Activated naive CD8-positive, alpha-beta T cell (primary cell): ENCODE data around the gene OXA1L.
A peak's percentile ranks its signal among the peaks of the same experiment; 100 is the strongest.
"Not testable (repeated sequence)": the region's sequence is repeated elsewhere in the genome, so short reads cannot be mapped to it uniquely, and the experiment has no call there.

Experiments
- H3K27ac Mint-ChIP-seq: one replicate; pipeline ENCODE4 v1.8.0; 2021; ENCODE audit warnings: mixed read lengths
- H3K27me3 Mint-ChIP-seq: one replicate; pipeline ENCODE4 v1.8.0; 2021; ENCODE audit warnings: mixed read lengths
- H3K36me3 Mint-ChIP-seq: one replicate; pipeline ENCODE4 v1.8.0; 2021; ENCODE audit warnings: mixed read lengths
- H3K4me1 Mint-ChIP-seq: one replicate; pipeline ENCODE4 v1.8.0; 2021; ENCODE audit warnings: low read depth, mixed read lengths
- H3K4me3 Mint-ChIP-seq: one replicate; pipeline ENCODE4 v1.8.0; 2021; ENCODE audit warnings: mild to moderate bottlenecking, mixed read lengths
- H3K9me3 Mint-ChIP-seq: one replicate; pipeline ENCODE4 v1.8.0; 2021; ENCODE audit warnings: low read depth, mixed read lengths

OXA1L gene

GRCh38 chr14:22802860-22803686, 36.6 kb downstream of the OXA1L start:
- Mint-ChIP-seq H3K4me1 (no peaks in the 10 kb centered on the region), H3K4me3 (no peak overlapping the region)

GRCh38 chr14:22803687-22803974, 37.1 kb downstream of the OXA1L start:
- H3K27ac Mint-ChIP-seq = no peak overlapping the region
- no peaks in the 10 kb centered on the region for H3K4me1 Mint-ChIP-seq
- no peaks in the 10 kb centered on the region for H3K36me3 Mint-ChIP-seq
- peaks cover 16% of the 10 kb centered on the region for H3K27me3 Mint-ChIP-seq
- no peaks in the 10 kb centered on the region for H3K9me3 Mint-ChIP-seq
- H3K4me3 Mint-ChIP-seq = no peak overlapping the region

More at GRCh38 chr14:22802860-22803686, 36.6 kb downstream of the OXA1L start:
- H3K27me3 Mint-ChIP-seq = peaks cover 16% of the 10 kb centered on the region
- H3K27ac Mint-ChIP-seq = no peak overlapping the region
- H3K36me3 Mint-ChIP-seq = no peaks in the 10 kb centered on the region
- no peaks in the 10 kb centered on the region for H3K9me3 Mint-ChIP-seq

GRCh38 chr14:22805235-22805634, 38.7 kb downstream of the OXA1L start:
- not testable (repeated sequence) for H3K36me3 Mint-ChIP-seq, H3K27me3 Mint-ChIP-seq, H3K27ac Mint-ChIP-seq, H3K9me3 Mint-ChIP-seq, H3K4me3 Mint-ChIP-seq, H3K4me1 Mint-ChIP-seq

- Mint-ChIP-seq H3K4me3 (no peak overlapping the region), H3K36me3 (no peaks in the 10 kb centered on the region), H3K9me3 (no peaks in the 10 kb centered on the region), H3K27me3 (peaks cover under 1% of the 10 kb centered on the region), H3K4me1 (no peaks in the 10 kb centered on the region), H3K27ac (no peak overlapping the region)
Observed at GRCh38 chr14:22807432-22808087, 41.1 kb downstream of the OXA1L start.

GRCh38 chr14:22808388-22809209, 42.1 kb downstream of the OXA1L start:
- Mint-ChIP-seq H3K9me3 (no peaks in the 10 kb centered on the region), H3K36me3 (no peaks in the 10 kb centered on the region), H3K4me3 (no peak overlapping the region), H3K27me3 (no peaks in the 10 kb centered on the region), H3K4me1 (no peaks in the 10 kb centered on the region), H3K27ac (no peak overlapping the region)

GRCh38 chr14:22811722-22812121, 45.2 kb downstream of the OXA1L start:
- Mint-ChIP-seq H3K4me1 (peaks cover 11% of the 10 kb centered on the region), H3K4me3 (no peak overlapping the region), H3K9me3 (no peaks in the 10 kb centered on the region), H3K36me3 (no peaks in the 10 kb centered on the region), H3K27me3 (no peaks in the 10 kb centered on the region), H3K27ac (no peak overlapping the region)

DNA sequence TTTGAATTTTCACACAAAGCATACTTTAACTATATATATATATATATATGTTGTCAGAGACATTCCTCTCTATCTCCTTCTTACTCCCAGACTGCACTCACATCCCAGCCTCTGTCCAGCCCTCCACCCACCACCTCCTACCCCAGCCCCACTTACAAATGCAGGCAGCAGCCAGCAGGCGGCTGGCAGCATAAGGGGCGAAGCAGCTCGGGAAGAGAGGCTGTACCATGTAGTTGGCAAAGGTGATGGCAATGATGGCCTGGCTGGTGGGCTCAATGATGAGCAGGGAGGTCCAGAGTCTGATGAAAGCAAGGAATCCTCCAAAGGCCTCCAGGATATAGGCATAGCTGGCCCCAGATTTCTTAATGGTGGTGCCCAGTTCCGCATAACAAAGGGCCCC, 46.3 kb downstream of the OXA1L start:
- Mint-ChIP-seq H3K4me1 (peaks cover 11% of the 10 kb centered on the region), H3K36me3 (no peaks in the 10 kb centered on the region), H3K4me3 (no peak overlapping the region), H3K27me3 (no peaks in the 10 kb centered on the region), H3K9me3 (no peaks in the 10 kb centered on the region), H3K27ac (no peak overlapping the region)

- Mint-ChIP-seq H3K9me3 (no peaks in the 10 kb centered on the region), H3K36me3 (no peaks in the 10 kb centered on the region), H3K27ac (no peak overlapping the region), H3K4me1 (peaks cover 11% of the 10 kb centered on the region), H3K4me3 (no peak overlapping the region), H3K27me3 (no peaks in the 10 kb centered on the region)
Observed at GRCh38 chr14:22813145-22813544, 46.7 kb downstream of the OXA1L start.

DNA sequence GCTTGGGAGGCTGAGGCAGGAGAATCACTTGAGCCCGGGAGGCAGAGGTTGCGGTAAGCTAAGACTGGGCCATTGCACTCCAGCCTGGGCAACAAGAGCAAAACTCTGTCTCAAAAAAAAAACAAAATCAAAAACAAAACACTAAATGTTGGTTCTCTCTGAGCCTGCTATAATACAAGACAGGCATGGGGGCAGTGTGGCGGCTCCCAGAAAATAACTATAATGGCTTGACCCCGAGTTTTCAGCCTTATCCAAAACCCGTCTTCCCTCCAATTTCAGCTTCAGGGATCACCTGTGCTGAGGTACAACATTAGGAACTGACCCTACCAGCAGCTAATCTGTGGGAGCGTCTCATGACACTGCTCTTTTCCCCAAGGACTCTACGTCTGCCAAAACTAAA, 47.9 kb downstream of the OXA1L start:
- no peak overlapping the region for H3K27ac Mint-ChIP-seq
- H3K4me1 Mint-ChIP-seq = peaks cover 11% of the 10 kb centered on the region
- no peaks in the 10 kb centered on the region for H3K9me3 Mint-ChIP-seq
- no peaks in the 10 kb centered on the region for H3K27me3 Mint-ChIP-seq
- H3K4me3 Mint-ChIP-seq = no peak overlapping the region
- no peaks in the 10 kb centered on the region for H3K36me3 Mint-ChIP-seq

GRCh38 chr14:22814941-22815713, 48.6 kb downstream of the OXA1L start, which contains the start of gene SLC7A7:
Gene SLC7A7, minus strand, starts transcription at chr14:22815435. Its CDS starts 2,037 bp downstream, at chr14:22813398.
- Mint-ChIP-seq H3K9me3 (no peaks in the 10 kb centered on the region), H3K27ac (no peak within 1 kb of the TSS), H3K27me3 (no peaks in the 10 kb centered on the region), H3K36me3 (no peaks in the 10 kb centered on the region), H3K4me3 (no peak within 1 kb of the TSS), H3K4me1 (peaks cover 11% of the 10 kb centered on the region)

DNA sequence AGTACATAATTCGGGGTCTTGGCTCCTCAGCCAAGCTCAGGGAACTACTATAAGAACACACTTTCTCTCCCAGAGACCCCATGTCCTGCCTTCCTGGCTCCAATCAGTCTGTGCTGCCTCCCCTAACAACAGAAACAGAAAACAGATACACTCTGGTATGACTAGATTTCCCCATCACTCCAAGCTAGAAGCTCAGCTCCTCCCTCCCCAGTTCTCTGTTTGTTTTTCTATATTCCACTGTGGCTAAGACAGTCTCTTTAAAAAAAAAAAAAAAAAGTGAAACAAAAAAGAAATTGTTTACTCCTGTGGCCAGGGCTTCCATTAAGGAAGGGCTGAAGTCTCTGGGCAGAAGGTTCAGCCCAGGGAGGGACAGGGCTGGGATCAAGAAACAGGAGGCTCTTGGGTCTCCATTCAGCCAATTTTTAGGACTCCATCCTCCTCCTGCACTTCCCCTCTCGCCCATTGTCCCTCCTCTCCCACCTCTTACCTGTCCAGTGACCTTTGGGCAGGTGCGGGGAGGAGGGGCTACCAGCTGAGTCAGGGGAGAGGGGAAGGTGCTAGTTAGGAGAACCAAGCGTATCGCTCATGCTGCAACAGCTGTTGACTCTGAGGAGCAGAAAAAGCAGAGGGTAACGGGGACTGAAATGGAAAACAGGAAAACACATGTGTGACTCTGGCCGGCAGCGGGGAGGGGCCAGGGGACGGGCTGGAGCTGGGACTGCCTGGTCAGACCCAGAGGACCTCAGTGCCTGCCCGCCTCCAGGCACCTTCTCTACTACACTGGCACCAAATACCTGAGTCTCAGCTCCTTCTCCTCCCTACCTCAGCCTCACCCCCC, 52.9 kb downstream of the OXA1L start:
- no peak overlapping the region for H3K27ac Mint-ChIP-seq
- peaks cover 20% of the 10 kb centered on the region for H3K4me1 Mint-ChIP-seq

GRCh38 chr14:22820731-22821130, 54.2 kb downstream of the OXA1L start:
- Mint-ChIP-seq H3K27ac (no peak overlapping the region), H3K4me3 (no peak overlapping the region), H3K36me3 (no peaks in the 10 kb centered on the region), H3K4me1 (peaks cover 18% of the 10 kb centered on the region), H3K9me3 (no peaks in the 10 kb centered on the region), H3K27me3 (peaks cover 5% of the 10 kb centered on the region)

More for the DNA sequence above, 52.9 kb downstream of the OXA1L start:
- Mint-ChIP-seq H3K27me3 (peaks cover 5% of the 10 kb centered on the region), H3K4me3 (no peak overlapping the region), H3K36me3 (no peaks in the 10 kb centered on the region), H3K9me3 (no peaks in the 10 kb centered on the region)

- Mint-ChIP-seq H3K4me3 (no peak overlapping the region), H3K4me1 (peaks cover 18% of the 10 kb centered on the region), H3K36me3 (no peaks in the 10 kb centered on the region), H3K27ac (peak overlapping the region; percentile 41), H3K9me3 (no peaks in the 10 kb centered on the region), H3K27me3 (peaks cover 5% of the 10 kb centered on the region)
Observed at GRCh38 chr14:22821193-22822015, 54.9 kb downstream of the OXA1L start.
